HepG2 (cell line): ENCODE results near the gene OR52I1. TPM values are rescaled to one million over a fixed set of nuclear protein-coding genes. Genes with fewer than 3 reads are reported as not detected.

Experiments
- ATAC-seq: fragments of 200-7000 bp; cut with Tn5 transposase; 3 replicates; pipeline ENCODE4 v1.9.1; 2020; ENCODE audit warnings: mild to moderate bottlenecking, moderate library complexity
- BruUV-seq: library from RNA; stranded (reverse); fragments of 400-500 nt; replicated peaks from 2 replicates; lab custom pipeline; 2021; lab: Mats Ljungman, UMichigan
- CTCF ChIA-PET: fragments of 300-600 bp; formaldehyde crosslinking; extraction: SDS; loops from one replicate; lab custom pipeline; 2021; ENCODE audit warnings: low total read pairs, inconsistent platforms, low intra/inter-chr PET ratio; lab: Yijun Ruan, JAX
- POLR2A ChIA-PET: fragments of 350-600 bp; sonication (Branson Sonifier 250); formaldehyde crosslinking; loops from one replicate; lab custom pipeline; 2020; ENCODE audit warnings: antibody characterized with exemption, inconsistent platforms; lab: Yijun Ruan, JAX
- DNase-seq: peaks from one replicate; pipeline ENCODE4 v3.0.0-alpha.2; 2015; ENCODE audit warnings: low spot score
- FAIRE-seq: peaks from 3 replicates; lab custom pipeline; 2011; peaks lifted over from hg19 to GRCh38; lab: Jason Lieb, UNC
- H2AFZ ChIP-seq: one replicate; pipeline ENCODE4 v1.6.1; 2011; ENCODE audit warnings: low read length, inconsistent platforms
- H3K27ac ChIP-seq: fragments of 300-600 bp; 3 replicates; pipeline ENCODE4 v1.8.0; 2011; ENCODE audit warnings: mixed run types, mild to moderate bottlenecking, mixed read lengths, low read length, inconsistent platforms; ENCODE audit not compliant: insufficient read depth; ENCODE audit errors: extremely low read length
- H3K27me3 ChIP-seq, 2 experiments: fragments of 200-600 bp in 1 of 2; 2 replicates in 1 of 2; 3 replicates in 1 of 2; pipeline versions ENCODE4 v1.6.0 to v1.8.0; 2011; ENCODE audit warnings: low read length in 2 of 2, mild to moderate bottlenecking in 2 of 2, moderate library complexity in 2 of 2, inconsistent platforms in 1 of 2; ENCODE audit not compliant: insufficient read depth in 2 of 2, control insufficient read depth in 1 of 2
- H3K36me3 ChIP-seq, 2 experiments: fragments of 200-600 bp in 1 of 2; replicated peaks in 1 of 2; 2 replicates in 1 of 2; 3 replicates in 1 of 2; pipeline versions ENCODE4 v1.5.1 to v1.8.0; 2011; ENCODE audit warnings: low read length in 2 of 2, inconsistent platforms in 1 of 2; ENCODE audit not compliant: insufficient read depth in 2 of 2, control insufficient read depth in 1 of 2
- H3K4me1 ChIP-seq: 2 replicates; pipeline ENCODE4 v1.5.1; 2012; ENCODE audit warnings: low read length, inconsistent platforms; ENCODE audit not compliant: insufficient read depth
- H3K4me2 ChIP-seq: 2 replicates; pipeline ENCODE4 v1.6.0; 2011; ENCODE audit warnings: low read depth, low read length, inconsistent platforms
- H3K4me3 ChIP-seq, 3 experiments: fragments of 200-600 bp in 1 of 3; sonication (generic), shearing (Covaris generic) in 1 of 3; replicated peaks in 1 of 3; 2 replicates each; pipeline ENCODE4 v1.5.1; 2011 to 2016; ENCODE audit warnings: low read length in 3 of 3, inconsistent platforms in 2 of 3, low read depth in 2 of 3, mild to moderate bottlenecking in 2 of 3, control low read depth in 1 of 3, mixed read lengths in 1 of 3; ENCODE audit not compliant: insufficient read depth in 1 of 3
- H3K79me2 ChIP-seq: one replicate; pipeline ENCODE4 v1.6.1; 2011; ENCODE audit warnings: low read length, inconsistent platforms; ENCODE audit not compliant: insufficient read depth
- H3K9ac ChIP-seq: 2 replicates; pipeline ENCODE4 v1.6.0; 2011; ENCODE audit warnings: mild to moderate bottlenecking, low read depth, low read length, inconsistent platforms; ENCODE audit not compliant: insufficient read depth
- H3K9me3 ChIP-seq: 2 replicates; pipeline ENCODE4 v1.5.1; 2012; ENCODE audit warnings: mild to moderate bottlenecking, low read length
- H4K20me1 ChIP-seq: 2 replicates; pipeline ENCODE4 v1.6.0; 2011; ENCODE audit warnings: inconsistent platforms, mild to moderate bottlenecking, low read length, moderate library complexity; ENCODE audit not compliant: insufficient read depth
- HES4 ChIP-seq: sonication (generic); formaldehyde crosslinking; IDR thresholded peaks from 2 replicates; pipeline ENCODE4 v1.9.0; 2021; ENCODE audit warnings: mild to moderate bottlenecking, missing genetic modification reagents, borderline replicate concordance
- KIAA2018 ChIP-seq: sonication (generic); formaldehyde crosslinking; IDR thresholded peaks from 2 replicates; pipeline ENCODE4 v1.5.0; 2020; ENCODE audit warnings: mild to moderate bottlenecking, missing genetic modification reagents, borderline replicate concordance
- MLX ChIP-seq: IDR thresholded peaks from 2 replicates; pipeline ENCODE4 v1.6.1; 2016
- SETDB1 ChIP-seq: sonication (generic); formaldehyde crosslinking; IDR thresholded peaks from 2 replicates; pipeline ENCODE4 v1.5.1; 2020; ENCODE audit warnings: missing genetic modification reagents, mild to moderate bottlenecking, borderline replicate concordance
- U2AF1 ChIP-seq: fragments of 200-400 bp; formaldehyde crosslinking; optimal IDR thresholded peaks from 2 replicates; pipeline ENCODE3; 2017; ENCODE audit warnings: mild to moderate bottlenecking, low read depth, low read length
- YY1 ChIP-seq: IDR thresholded peaks from 2 replicates; pipeline ENCODE4 v1.6.1; 2011; ENCODE audit warnings: low read length, low read depth, moderate library complexity, mild to moderate bottlenecking; ENCODE audit not compliant: insufficient read depth, insufficient replicate concordance
- ZBTB37 ChIP-seq: sonication (generic); formaldehyde crosslinking; IDR thresholded peaks from 2 replicates; pipeline ENCODE4 v1.4.0; 2020; ENCODE audit warnings: mild to moderate bottlenecking, missing genetic modification reagents
- ZFP91 ChIP-seq: sonication (generic); formaldehyde crosslinking; IDR thresholded peaks from 2 replicates; pipeline ENCODE4 v1.9.0; 2022; ENCODE audit warnings: missing genetic modification reagents, mild to moderate bottlenecking, borderline replicate concordance
- ZNF143 ChIP-seq: sonication (generic); formaldehyde crosslinking; IDR thresholded peaks from 2 replicates; pipeline ENCODE4 v1.4.0; 2020; ENCODE audit warnings: missing genetic modification reagents
- ZSCAN31 ChIP-seq: sonication (generic); formaldehyde crosslinking; IDR thresholded peaks from 2 replicates; pipeline ENCODE4 v1.5.0; 2020; ENCODE audit warnings: low read depth, mild to moderate bottlenecking, missing genetic modification reagents
- WGBS: methylation state at CpG from one replicate; pipeline ENCODE4 v1.1.6; 2017; ENCODE audit warnings: low lambda C conversion rate; 5-methylcytosine and 5-hydroxymethylcytosine counted together
- in situ Hi-C: cut with HindIII; loops from 2 replicates; pipeline ENCODE4 v1.10.0; 2017; ENCODE audit warnings: low pct_unique_long_range_greater_than_20kb; ENCODE audit not compliant: extremely low pct_ligation_motif_present
- intact Hi-C: fragments of 100-400 bp; cut with micrococcal nuclease; formaldehyde crosslinking; loops from one replicate; pipeline ENCODE4 v1.10.0; 2022; ENCODE audit not compliant: unreplicated experiment
- polyA plus RNA-seq, 8 experiments: library from polyadenylated mRNA; depleted of rRNA in 3 of 8; stranded (reverse) in 7 of 8; unstranded in 1 of 8; fragments of >200 nt; fragmentation: Illumina TruSeq in 4 of 8; extraction: Trizol in 4 of 8; gene quantifications; 2 replicates each; pipeline versions ENCODE4 v1.2.1 to v1.2.3, GENCODE V29; 2011 to 2016; ENCODE audit warnings: low read depth in 4 of 8, missing spikeins in 1 of 8, mixed read lengths in 1 of 8; ENCODE audit not compliant: insufficient read depth in 1 of 8
- total RNA-seq, 5 experiments: library from RNA; depleted of rRNA; stranded (reverse); fragments of >200 nt; fragmentation: Illumina TruSeq; extraction: Trizol; gene quantifications; 2 replicates each; pipeline ENCODE4 v1.2.3, GENCODE V29; 2016; ENCODE audit warnings: low read depth in 1 of 5

Gene OR52I1
- total and polyA plus RNA-seq, 2 of the 13 experiments (the other 11 are each of a cell fraction or from before 2014, with no cell fraction given) = not detected

GRCh38 chr11:4643682-4644081 lies 49.8 kb downstream of the OR52I1 start, which contains the start of gene OR51E1 (continued):
- TF ChIP-seq KIAA2018 (CRISPR knock-in tag) (no peak), MLX (CRISPR knock-in tag) (no peak), U2AF1 (no peak)

GRCh38 chr11:4644233-4644632 lies 50.4 kb downstream of the OR52I1 start:
- Histone ChIP-seq H3K36me3 (no peaks in the 10 kb centered on the region), H3K4me2 (no peak overlapping the region), H3K27ac (no peak overlapping the region), H3K4me3 (no peak overlapping the region), H3K27me3 (peaks cover 0 to 37% of the 10 kb centered on the region in 2 experiments; a peak in 3 of 5 replicates), H2AFZ (no peak overlapping the region), H4K20me1 (no peaks in the 10 kb centered on the region), H3K9me3 (no peaks in the 10 kb centered on the region), H3K4me1 (no peaks in the 10 kb centered on the region), H3K79me2 (no peaks in the 10 kb centered on the region), H3K9ac (no peak overlapping the region)
- CTCF ChIA-PET = no interaction called here
- DNase-seq (no peak), FAIRE-seq (no peak), ATAC-seq (no peak)
- WGBS = 2% methylated on average over 3 of the region's 4 CpGs
- BruUV-seq = no TSS peak
- intact Hi-C loops = no loop called here
- in situ Hi-C loops = no loop called here
- POLR2A ChIA-PET = no interaction called here
- TF ChIP-seq ZSCAN31 (CRISPR knock-in tag) = no peak
- no peak for TF ChIP-seq HES4 (CRISPR knock-in tag)
- TF ChIP-seq ZFP91 (CRISPR knock-in tag) = no peak
- TF ChIP-seq YY1 = no peak
- TF ChIP-seq ZBTB37 = no peak
- no peak for TF ChIP-seq ZNF143 (CRISPR knock-in tag)
- no peak for TF ChIP-seq SETDB1 (CRISPR knock-in tag)
